Measurements from ENCODE around the gene EMP3. TPM values are rescaled to one million over a fixed set of nuclear protein-coding genes. Genes with fewer than 3 reads are reported as not detected.
A peak's percentile ranks its signal among the peaks of the same experiment; 100 is the strongest.

EMP3 gene
- total and polyA plus RNA-seq, 2 of the 13 experiments (the other 11 are each of a cell fraction or from before 2014, with no cell fraction given), result 2.2 to 7.8 TPM

DNA sequence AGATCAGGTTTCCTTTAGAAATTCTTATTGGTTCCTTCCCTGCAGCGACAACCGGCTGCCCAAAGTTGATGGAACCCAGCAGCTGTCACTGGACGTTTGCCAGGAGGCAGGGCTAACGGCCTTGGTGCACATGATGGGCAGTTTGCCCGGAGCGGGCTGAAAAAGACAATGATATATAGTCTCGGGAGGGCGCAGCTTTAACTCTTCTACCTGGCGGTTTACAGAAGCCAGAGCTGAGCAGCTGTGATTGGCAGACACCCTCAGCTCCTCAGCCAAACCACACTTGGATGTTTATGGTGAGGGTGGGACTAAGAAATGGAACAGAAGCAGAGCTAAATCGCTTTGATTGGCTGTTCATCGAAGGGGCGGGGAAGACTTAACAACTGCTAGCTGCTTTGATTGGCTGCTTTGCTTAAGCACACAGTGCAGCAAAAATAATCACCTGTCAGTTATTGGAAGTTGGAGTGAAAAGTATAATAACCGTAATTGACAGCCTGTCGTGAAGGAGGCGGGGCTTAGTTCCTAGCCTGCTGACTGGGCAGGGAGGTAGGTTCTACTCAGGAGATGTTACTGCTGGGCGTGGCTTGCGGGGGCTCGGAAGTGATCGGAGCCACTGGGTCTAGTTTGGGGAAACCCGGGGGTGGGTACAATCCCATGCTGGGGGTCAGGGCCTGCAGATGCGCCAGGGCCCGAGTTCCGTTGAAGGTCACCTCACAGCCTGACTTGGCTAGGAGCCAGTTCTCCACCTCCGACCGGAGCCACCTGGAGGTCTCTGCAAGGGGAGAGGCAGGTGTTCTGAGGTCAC lies 7.5 kb downstream of the EMP3 start (continued):
- TF ChIP-seq ARHGAP35 (CRISPR knock-in tag; IDR thresholded peaks at IDR 0.05; ENCODE audit: borderline replicate concordance) (no peak), TAF15 (IDR thresholded peaks at IDR 0.05; ENCODE audit: low read depth, low read length, poor library complexity, severe bottlenecking) (no peak), GATAD2A (CRISPR knock-in tag; IDR thresholded peaks at IDR 0.05) (no peak), ZNF547 (CRISPR knock-in tag; IDR thresholded peaks at IDR 0.05) (no peak), JUNB (CRISPR knock-in tag; IDR thresholded peaks at IDR 0.05; ENCODE audit: borderline replicate concordance) (no peak), POLR2AphosphoS2 (IDR thresholded peaks at IDR 0.05; ENCODE audit: low read depth, low read length) (no peak), MAFF (IDR thresholded peaks at IDR 0.05; ENCODE audit: low read depth, low read length) (peak; percentile 33; the same call in 1 of the 2 replicates), ZNF652 (CRISPR knock-in tag; IDR thresholded peaks at IDR 0.05; ENCODE audit: borderline replicate concordance, low read depth) (no peak), TBX3 (IDR thresholded peaks at IDR 0.05; ENCODE audit: borderline replicate concordance) (no peak), ATF7-NPFF (CRISPR knock-in tag; IDR thresholded peaks at IDR 0.05; ENCODE audit: low read depth) (peak; percentile 36; the same call in 1 of the 2 replicates), MTA3 (CRISPR knock-in tag; IDR thresholded peaks at IDR 0.05) (no peak), NR2F2 (IDR thresholded peaks at IDR 0.05; ENCODE audit: borderline replicate concordance, low read depth) (no peak), ASH2L (IDR thresholded peaks at IDR 0.05; ENCODE audit: insufficient read length, low read depth, low read length) (no peak), TBX2 (CRISPR knock-in tag; IDR thresholded peaks at IDR 0.05; ENCODE audit: borderline replicate concordance) (peak; percentile 27; the same call in 1 of the 2 replicates), ZNF737 (CRISPR knock-in tag; IDR thresholded peaks at IDR 0.05; ENCODE audit: borderline replicate concordance) (no peak), ZNF225 (CRISPR knock-in tag; IDR thresholded peaks at IDR 0.05) (no peak; the same call in 1 of the 2 replicates), REXO4 (CRISPR knock-in tag; IDR thresholded peaks at IDR 0.05; ENCODE audit: borderline replicate concordance) (no peak)
- TF ChIP-seq, protein P1, sequence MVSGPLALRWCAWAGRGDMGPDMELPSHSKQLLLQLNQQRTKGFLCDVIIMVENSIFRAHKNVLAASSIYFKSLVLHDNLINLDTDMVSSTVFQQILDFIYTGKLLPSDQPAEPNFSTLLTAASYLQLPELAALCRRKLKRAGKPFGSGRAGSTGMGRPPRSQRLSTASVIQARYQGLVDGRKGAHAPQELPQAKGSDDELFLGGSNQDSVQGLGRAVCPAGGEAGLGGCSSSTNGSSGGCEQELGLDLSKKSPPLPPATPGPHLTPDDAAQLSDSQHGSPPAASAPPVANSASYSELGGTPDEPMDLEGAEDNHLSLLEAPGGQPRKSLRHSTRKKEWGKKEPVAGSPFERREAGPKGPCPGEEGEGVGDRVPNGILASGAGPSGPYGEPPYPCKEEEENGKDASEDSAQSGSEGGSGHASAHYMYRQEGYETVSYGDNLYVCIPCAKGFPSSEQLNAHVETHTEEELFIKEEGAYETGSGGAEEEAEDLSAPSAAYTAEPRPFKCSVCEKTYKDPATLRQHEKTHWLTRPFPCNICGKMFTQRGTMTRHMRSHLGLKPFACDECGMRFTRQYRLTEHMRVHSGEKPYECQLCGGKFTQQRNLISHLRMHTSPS (CRISPR knock-in tag; IDR thresholded peaks at IDR 0.05; ENCODE audit: low read depth), result no peak
- TF ChIP-seq, protein P2, sequence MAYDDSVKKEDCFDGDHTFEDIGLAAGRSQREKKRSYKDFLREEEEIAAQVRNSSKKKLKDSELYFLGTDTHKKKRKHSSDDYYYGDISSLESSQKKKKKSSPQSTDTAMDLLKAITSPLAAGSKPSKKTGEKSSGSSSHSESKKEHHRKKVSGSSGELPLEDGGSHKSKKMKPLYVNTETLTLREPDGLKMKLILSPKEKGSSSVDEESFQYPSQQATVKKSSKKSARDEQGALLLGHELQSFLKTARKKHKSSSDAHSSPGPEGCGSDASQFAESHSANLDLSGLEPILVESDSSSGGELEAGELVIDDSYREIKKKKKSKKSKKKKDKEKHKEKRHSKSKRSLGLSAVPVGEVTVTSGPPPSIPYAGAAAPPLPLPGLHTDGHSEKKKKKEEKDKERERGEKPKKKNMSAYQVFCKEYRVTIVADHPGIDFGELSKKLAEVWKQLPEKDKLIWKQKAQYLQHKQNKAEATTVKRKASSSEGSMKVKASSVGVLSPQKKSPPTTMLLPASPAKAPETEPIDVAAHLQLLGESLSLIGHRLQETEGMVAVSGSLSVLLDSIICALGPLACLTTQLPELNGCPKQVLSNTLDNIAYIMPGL (CRISPR knock-in tag; IDR thresholded peaks at IDR 0.05; ENCODE audit: borderline replicate concordance in 1 of 2, low read depth in 1 of 2), result no peak
- TF ChIP-seq, protein P3, sequence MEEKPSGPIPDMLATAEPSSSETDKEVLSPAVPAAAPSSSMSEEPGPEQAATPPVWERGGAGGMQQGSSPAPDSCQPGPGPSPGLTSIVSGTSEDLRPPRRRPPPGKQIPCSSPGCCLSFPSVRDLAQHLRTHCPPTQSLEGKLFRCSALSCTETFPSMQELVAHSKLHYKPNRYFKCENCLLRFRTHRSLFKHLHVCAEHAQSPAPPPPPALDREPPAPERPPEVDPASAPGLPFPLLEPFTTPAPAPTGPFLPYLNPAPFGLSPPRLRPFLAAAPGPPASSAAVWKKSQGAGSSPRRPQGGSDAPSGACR (CRISPR knock-in tag; IDR thresholded peaks at IDR 0.05), result no peak
- TF ChIP-seq, protein P4, sequence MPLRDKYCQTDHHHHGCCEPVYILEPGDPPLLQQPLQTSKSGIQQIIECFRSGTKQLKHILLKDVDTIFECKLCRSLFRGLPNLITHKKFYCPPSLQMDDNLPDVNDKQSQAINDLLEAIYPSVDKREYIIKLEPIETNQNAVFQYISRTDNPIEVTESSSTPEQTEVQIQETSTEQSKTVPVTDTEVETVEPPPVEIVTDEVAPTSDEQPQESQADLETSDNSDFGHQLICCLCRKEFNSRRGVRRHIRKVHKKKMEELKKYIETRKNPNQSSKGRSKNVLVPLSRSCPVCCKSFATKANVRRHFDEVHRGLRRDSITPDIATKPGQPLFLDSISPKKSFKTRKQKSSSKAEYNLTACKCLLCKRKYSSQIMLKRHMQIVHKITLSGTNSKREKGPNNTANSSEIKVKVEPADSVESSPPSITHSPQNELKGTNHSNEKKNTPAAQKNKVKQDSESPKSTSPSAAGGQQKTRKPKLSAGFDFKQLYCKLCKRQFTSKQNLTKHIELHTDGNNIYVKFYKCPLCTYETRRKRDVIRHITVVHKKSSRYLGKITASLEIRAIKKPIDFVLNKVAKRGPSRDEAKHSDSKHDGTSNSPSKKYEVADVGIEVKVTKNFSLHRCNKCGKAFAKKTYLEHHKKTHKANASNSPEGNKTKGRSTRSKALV (CRISPR knock-in tag; IDR thresholded peaks at IDR 0.05), result no peak
- TF ChIP-seq, protein P5, sequence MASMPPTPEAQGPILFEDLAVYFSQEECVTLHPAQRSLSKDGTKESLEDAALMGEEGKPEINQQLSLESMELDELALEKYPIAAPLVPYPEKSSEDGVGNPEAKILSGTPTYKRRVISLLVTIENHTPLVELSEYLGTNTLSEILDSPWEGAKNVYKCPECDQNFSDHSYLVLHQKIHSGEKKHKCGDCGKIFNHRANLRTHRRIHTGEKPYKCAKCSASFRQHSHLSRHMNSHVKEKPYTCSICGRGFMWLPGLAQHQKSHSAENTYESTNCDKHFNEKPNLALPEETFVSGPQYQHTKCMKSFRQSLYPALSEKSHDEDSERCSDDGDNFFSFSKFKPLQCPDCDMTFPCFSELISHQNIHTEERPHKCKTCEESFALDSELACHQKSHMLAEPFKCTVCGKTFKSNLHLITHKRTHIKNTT (CRISPR knock-in tag; IDR thresholded peaks at IDR 0.05), result no peak
